ENCODE data around the gene OR2T2. TPM values are rescaled to one million over a fixed set of nuclear protein-coding genes. Genes with fewer than 3 reads are reported as not detected.
"Not testable (repeated sequence)": the region's sequence is repeated elsewhere in the genome, so short reads cannot be mapped to it uniquely, and the experiment has no call there.

Gene OR2T2
- total RNA-seq (not detected in 2 replicates), polyA plus RNA-seq (not detected in 2 replicates), polyA minus RNA-seq (not detected in 2 replicates), Bru-seq, nascent RNA (not detected), BruChase-seq, experiment 1, labeled RNA remaining after a 6-hour chase (not detected), BruChase-seq, experiment 2, labeled RNA remaining after a 2-hour chase (percentile 8 among the genes with signal in this experiment)
- not detected in 2 replicates for polyA plus RNA-seq (2011; cell fraction: cytosol; rRNA removed)
- not detected in 2 replicates for polyA plus RNA-seq (2011; cell fraction: nucleus; rRNA removed)
- polyA plus RNA-seq (2012) = not detected in 2 replicates
- polyA minus RNA-seq (2011; cell fraction: cytosol; rRNA and poly(A)+ RNA removed) = not detected
- not detected in 2 replicates for polyA minus RNA-seq (2011; cell fraction: nucleus; rRNA and poly(A)+ RNA removed)
- long read RNA-seq = 0 reads

- FAIRE-seq; H3K27ac ChIP-seq (ENCODE audit: insufficient read depth, low read depth, low read length); CTCF ChIA-PET; H3K9me1 ChIP-seq (replicated peaks; ENCODE audit: control insufficient read depth, extremely low read depth, insufficient read depth, low read length); dilution Hi-C loops (cut with MboI; ENCODE audit: extremely low pct_ligation_motif_present, low sequenced_read_pairs); H3K4me1 ChIP-seq (ENCODE audit: control insufficient read depth, extremely low read depth, insufficient read depth, low read length); H3K27me3 ChIP-seq (ENCODE audit: control insufficient read depth in 2 of 2, insufficient read depth in 2 of 2, low read length in 2 of 2); H3K79me2 ChIP-seq (ENCODE audit: control insufficient read depth, insufficient read depth, low read length); POLR2A ChIA-PET; H2AFZ ChIP-seq (ENCODE audit: low read depth, low read length); BruUV-seq (replicated peaks); H3K4me2 ChIP-seq (ENCODE audit: insufficient read depth, low read length); H3K9ac ChIP-seq (replicated peaks; ENCODE audit: extremely low read depth, insufficient read depth, low read length); H3K4me3 ChIP-seq (replicated peaks in 1 of 3; ENCODE audit: insufficient read depth in 1 of 3, low read depth in 1 of 3, low read length in 3 of 3); H3K9me3 ChIP-seq (replicated peaks; ENCODE audit: control insufficient read depth, insufficient read depth, low read length); intact Hi-C loops (cut with micrococcal nuclease); H3K36me3 ChIP-seq (ENCODE audit: control insufficient read depth in 2 of 2, extremely low read depth in 1 of 2, insufficient read depth in 2 of 2, low read length in 2 of 2); H4K20me1 ChIP-seq (replicated peaks; ENCODE audit: control insufficient read depth, extremely low read depth, insufficient read depth, low read length); DNase-seq (ENCODE audit: low read depth, low spot score): not testable (repeated sequence)
Measured at GRCh38 chr1:248445399-248445798, at the start of gene OR2T2. Gene OR2T2, plus strand, starts transcription at chr1:248445637. Its CDS starts 7,161 bp downstream, at chr1:248452798.

- Histone ChIP-seq H3K9me3 (replicated peaks; ENCODE audit: control insufficient read depth, insufficient read depth, low read length) (peaks cover 3% of the 10 kb centered on the region), H3K4me2 (ENCODE audit: insufficient read depth, low read length) (no peak within 1 kb of the TSS), H3K27ac (ENCODE audit: insufficient read depth, low read depth, low read length) (no peak within 1 kb of the TSS), H3K9me1 (replicated peaks; ENCODE audit: control insufficient read depth, extremely low read depth, insufficient read depth, low read length) (no peaks in the 10 kb centered on the region), H3K4me3 (replicated peaks in 1 of 3; ENCODE audit: insufficient read depth in 1 of 3, low read depth in 1 of 3, low read length in 3 of 3) (no peak within 1 kb of the TSS), H2AFZ (ENCODE audit: low read depth, low read length) (no peak within 1 kb of the TSS), H3K9ac (replicated peaks; ENCODE audit: extremely low read depth, insufficient read depth, low read length) (no peak within 1 kb of the TSS), H3K4me1 (ENCODE audit: control insufficient read depth, extremely low read depth, insufficient read depth, low read length) (no peaks in the 10 kb centered on the region), H3K36me3 (ENCODE audit: control insufficient read depth in 2 of 2, extremely low read depth in 1 of 2, insufficient read depth in 2 of 2, low read length in 2 of 2) (no peaks in the 10 kb centered on the region), H3K27me3 (ENCODE audit: control insufficient read depth in 2 of 2, insufficient read depth in 2 of 2, low read length in 2 of 2) (no peaks in the 10 kb centered on the region), H3K79me2 (ENCODE audit: control insufficient read depth, insufficient read depth, low read length) (no peaks in the 10 kb centered on the region), H4K20me1 (replicated peaks; ENCODE audit: control insufficient read depth, extremely low read depth, insufficient read depth, low read length) (no peaks in the 10 kb centered on the region)
- no peak for DNase-seq (ENCODE audit: low read depth, low spot score)
- intact Hi-C loops (cut with micrococcal nuclease) = no loop called here
- dilution Hi-C loops (cut with MboI; ENCODE audit: extremely low pct_ligation_motif_present, low sequenced_read_pairs) = no loop called here
- BruUV-seq (replicated peaks) = no TSS peak
- POLR2A ChIA-PET = no interaction called here
- FAIRE-seq = no peak
- CTCF ChIA-PET = no interaction called here
- no peak for TF ChIP-seq JUN (IDR thresholded peaks at IDR 0.05; ENCODE audit: borderline replicate concordance, insufficient read depth, insufficient read length, low read depth)
- TF ChIP-seq MAX (IDR thresholded peaks at IDR 0.05; ENCODE audit: insufficient read depth, insufficient read length) = no peak
- TF ChIP-seq EZH2 (IDR thresholded peaks at IDR 0.05; ENCODE audit: borderline replicate concordance, low read depth, low read length, severe bottlenecking) = no peak
- TF ChIP-seq POLR2AphosphoS5 (IDR thresholded peaks at IDR 0.05; ENCODE audit: insufficient read depth, low read depth, low read length) = no peak
- TF ChIP-seq POLR2A (IDR thresholded peaks at IDR 0.05; ENCODE audit: low read depth, low read length) = no peak
- no peak for TF ChIP-seq MYC (IDR thresholded peaks at IDR 0.05; ENCODE audit: low read depth, low read length)
- TF ChIP-seq FOS (IDR thresholded peaks at IDR 0.05; ENCODE audit: borderline replicate concordance, insufficient read depth, low read length) = no peak
- no peak for TF ChIP-seq GATA2 (IDR thresholded peaks at IDR 0.05; ENCODE audit: insufficient read depth, insufficient read length, low read depth, low read length)
- TF ChIP-seq CTCF (IDR thresholded peaks at IDR 0.05; ENCODE audit: extremely low read depth in 1 of 2, insufficient read depth in 1 of 2, low read depth in 1 of 2, low read length in 2 of 2) = no peak
Measured at GRCh38 chr1:248402748-248403147, 42.7 kb upstream of the OR2T2 start, which contains the start of gene OR2T1. Gene OR2T1, plus strand, starts transcription at chr1:248403048. Its CDS starts 3,100 bp downstream, at chr1:248406148.
